GM18519 (cell line): ENCODE measurements around the gene AKT2.

Experiments
- ATAC-seq: cut with Tn5 transposase; IDR thresholded peaks from one replicate; pipeline ENCODE4 v1.9.1; 2021; ENCODE audit warnings: mild to moderate bottlenecking, moderate library complexity; ENCODE audit not compliant: unreplicated experiment, low FRiP score

The AKT2 gene

GRCh38 chr19:40255619-40256166, 29.5 kb downstream of the AKT2 start:
- ATAC-seq, result no peak

GRCh38 chr19:40254714-40255418, 30.3 kb downstream of the AKT2 start:
- no peak for ATAC-seq

GRCh38 chr19:40253611-40254092, 31.5 kb downstream of the AKT2 start:
- ATAC-seq, result no peak

GRCh38 chr19:40252395-40252794, 32.8 kb downstream of the AKT2 start:
- no peak for ATAC-seq

GRCh38 chr19:40251991-40252390, 33.2 kb downstream of the AKT2 start:
- no peak for ATAC-seq

- ATAC-seq, result no peak
Measured at GRCh38 chr19:40251244-40251643, 33.9 kb downstream of the AKT2 start.

GRCh38 chr19:40249781-40250180, 35.4 kb downstream of the AKT2 start:
- ATAC-seq, result no peak

GRCh38 chr19:40249201-40249600, 35.9 kb downstream of the AKT2 start:
- ATAC-seq, result no peak

- ATAC-seq, result no peak
Measured at GRCh38 chr19:40247735-40248262, 37.3 kb downstream of the AKT2 start.

GRCh38 chr19:40247178-40247577, 38.0 kb downstream of the AKT2 start:
- no peak for ATAC-seq

GRCh38 chr19:40246292-40247073, 38.7 kb downstream of the AKT2 start:
- no peak for ATAC-seq

- no peak for ATAC-seq
Measured at GRCh38 chr19:40245506-40246128, 39.5 kb downstream of the AKT2 start.

- no peak for ATAC-seq
Measured at GRCh38 chr19:40244579-40245317, 40.4 kb downstream of the AKT2 start.

- no peak for ATAC-seq
Measured at GRCh38 chr19:40243181-40243580, 42.0 kb downstream of the AKT2 start.

- no peak for ATAC-seq
Measured at GRCh38 chr19:40242480-40242879, 42.7 kb downstream of the AKT2 start.

- no peak for ATAC-seq
Measured at GRCh38 chr19:40241809-40242384, 43.2 kb downstream of the AKT2 start.

GRCh38 chr19:40241125-40241808, 43.9 kb downstream of the AKT2 start:
- ATAC-seq, result no peak

- ATAC-seq, result no peak
Measured at GRCh38 chr19:40240332-40240731, 44.8 kb downstream of the AKT2 start.
